Measurements from ENCODE around the gene GPRC5C. TPM values are rescaled to one million over a fixed set of nuclear protein-coding genes. Genes with fewer than 3 reads are reported as not detected.
"Not testable (repeated sequence)": the region's sequence is repeated elsewhere in the genome, so short reads cannot be mapped to it uniquely, and the experiment has no call there.

The GPRC5C gene
- total and polyA plus RNA-seq, 4 donors, result 41.9 to 81.4 (median 66.1) TPM

DNA sequence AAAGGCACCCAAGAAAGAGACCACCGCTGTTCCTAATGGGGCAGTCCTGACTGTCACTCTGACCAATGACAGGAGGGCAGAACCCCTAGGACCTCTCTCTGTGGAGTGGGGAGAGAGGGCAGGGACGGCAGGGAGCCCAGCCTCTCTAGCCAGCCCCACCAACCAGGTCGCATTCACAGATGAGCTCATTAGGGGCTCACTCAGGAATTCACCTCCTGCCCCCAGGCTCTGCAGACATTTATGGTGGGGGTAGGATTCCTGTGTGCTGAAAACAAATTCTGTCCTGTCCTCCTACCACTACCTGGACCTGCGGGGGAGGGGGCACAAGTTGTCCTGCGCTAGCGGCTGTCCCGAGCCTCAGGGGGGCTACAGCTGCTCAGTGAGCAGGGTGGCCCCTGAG is 27.7 kb upstream of the GPRC5C start:
- no peaks in the 10 kb centered on the region for H3K36me3 ChIP-seq (ENCODE audit: control insufficient read depth in 4 of 4, insufficient read depth in 4 of 4, low read length in 4 of 4)
- no peaks in the 10 kb centered on the region for H3K9me3 ChIP-seq (ENCODE audit: control insufficient read depth in 4 of 4, insufficient read depth in 3 of 4, low read length in 3 of 4)
- no peaks in the 10 kb centered on the region for H3K27me3 ChIP-seq (ENCODE audit: control insufficient read depth in 3 of 3, insufficient read depth in 3 of 3, low read length in 2 of 3)
- H3K27ac ChIP-seq (ENCODE audit: low read depth in 1 of 2, low read length in 1 of 2), result no peak overlapping the region
- peaks cover 0 to 3% (median 0%) of the 10 kb centered on the region in 5 donors for H3K4me1 ChIP-seq (ENCODE audit: control insufficient read depth in 5 of 5, insufficient read depth in 5 of 5, low read length in 5 of 5)
- 56 to 72% methylated on average over 7 of the region's 7 CpGs for WGBS, 2 donors
- H3K9ac ChIP-seq (ENCODE audit: insufficient read depth in 1 of 2, low read length in 2 of 2), result no peak overlapping the region
- DNase-seq (no peak), ATAC-seq (ENCODE audit: insufficient read depth, low FRiP score) (no peak)
- TF ChIP-seq, protein P1, sequence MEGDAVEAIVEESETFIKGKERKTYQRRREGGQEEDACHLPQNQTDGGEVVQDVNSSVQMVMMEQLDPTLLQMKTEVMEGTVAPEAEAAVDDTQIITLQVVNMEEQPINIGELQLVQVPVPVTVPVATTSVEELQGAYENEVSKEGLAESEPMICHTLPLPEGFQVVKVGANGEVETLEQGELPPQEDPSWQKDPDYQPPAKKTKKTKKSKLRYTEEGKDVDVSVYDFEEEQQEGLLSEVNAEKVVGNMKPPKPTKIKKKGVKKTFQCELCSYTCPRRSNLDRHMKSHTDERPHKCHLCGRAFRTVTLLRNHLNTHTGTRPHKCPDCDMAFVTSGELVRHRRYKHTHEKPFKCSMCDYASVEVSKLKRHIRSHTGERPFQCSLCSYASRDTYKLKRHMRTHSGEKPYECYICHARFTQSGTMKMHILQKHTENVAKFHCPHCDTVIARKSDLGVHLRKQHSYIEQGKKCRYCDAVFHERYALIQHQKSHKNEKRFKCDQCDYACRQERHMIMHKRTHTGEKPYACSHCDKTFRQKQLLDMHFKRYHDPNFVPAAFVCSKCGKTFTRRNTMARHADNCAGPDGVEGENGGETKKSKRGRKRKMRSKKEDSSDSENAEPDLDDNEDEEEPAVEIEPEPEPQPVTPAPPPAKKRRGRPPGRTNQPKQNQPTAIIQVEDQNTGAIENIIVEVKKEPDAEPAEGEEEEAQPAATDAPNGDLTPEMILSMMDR (IDR thresholded peaks at IDR 0.05; ENCODE audit: control extremely low read depth, extremely low read depth), result no peak
- H3K4me3 ChIP-seq, result no peak overlapping the region

DNA sequence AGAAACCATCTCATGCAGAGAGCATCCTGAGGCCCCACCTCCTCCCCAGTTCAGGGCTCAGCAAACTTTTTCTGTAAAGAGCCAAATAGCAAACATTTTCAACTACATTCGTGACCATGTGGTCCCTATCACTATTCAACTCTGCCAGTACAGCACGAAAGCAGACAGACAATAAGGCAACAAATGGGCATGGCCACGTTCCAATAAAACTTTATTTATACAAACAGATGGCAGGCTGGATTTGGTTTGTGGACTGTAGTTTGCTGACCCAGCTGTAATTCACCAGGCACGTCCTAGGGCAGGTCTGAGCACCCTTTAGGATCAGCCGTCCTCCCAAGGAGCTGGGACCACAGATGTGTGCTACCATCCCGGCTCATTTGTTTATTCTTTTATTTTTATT is 27.1 kb upstream of the GPRC5C start:
- no peak for ATAC-seq (ENCODE audit: insufficient read depth, low FRiP score)
- no peak overlapping the region for H3K9ac ChIP-seq (ENCODE audit: insufficient read depth in 1 of 2, low read length in 2 of 2)
- no peaks in the 10 kb centered on the region for H3K36me3 ChIP-seq (ENCODE audit: control insufficient read depth in 4 of 4, insufficient read depth in 4 of 4, low read length in 4 of 4)
- H3K9me3 ChIP-seq (ENCODE audit: control insufficient read depth in 4 of 4, insufficient read depth in 3 of 4, low read length in 3 of 4), result no peaks in the 10 kb centered on the region
- peaks cover 0 to 3% (median 0%) of the 10 kb centered on the region in 5 donors for H3K4me1 ChIP-seq (ENCODE audit: control insufficient read depth in 5 of 5, insufficient read depth in 5 of 5, low read length in 5 of 5)
- H3K27me3 ChIP-seq (ENCODE audit: control insufficient read depth in 3 of 3, insufficient read depth in 3 of 3, low read length in 2 of 3), result no peaks in the 10 kb centered on the region
- WGBS, 2 donors, result 82 to 87% methylated on average over 6 of the region's 6 CpGs
- DNase-seq, result no peak
- TF ChIP-seq, protein P1 (IDR thresholded peaks at IDR 0.05; ENCODE audit: control extremely low read depth, extremely low read depth), result no peak
- H3K27ac ChIP-seq (ENCODE audit: low read depth in 1 of 2, low read length in 1 of 2), result no peak overlapping the region
- H3K4me3 ChIP-seq, result no peak overlapping the region

DNA sequence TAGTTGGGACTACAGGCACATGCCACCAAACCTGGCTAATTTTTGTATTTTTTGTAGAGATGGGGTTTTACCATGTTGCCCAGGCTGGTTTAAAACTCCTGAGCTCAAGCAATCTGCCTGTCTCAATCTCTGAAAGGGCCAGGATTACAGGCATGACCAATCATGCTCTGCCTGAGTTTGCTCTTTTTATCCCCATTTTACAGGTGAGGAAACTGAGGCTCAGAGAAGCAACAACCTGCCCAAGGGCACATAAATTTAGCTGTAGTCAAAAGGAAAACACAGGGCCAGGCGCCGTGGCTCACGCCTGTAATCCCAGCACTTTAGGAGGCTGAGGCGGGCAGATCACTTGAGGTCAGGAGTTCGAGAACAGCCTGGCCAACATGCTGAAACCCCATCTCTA is 26.6 kb upstream of the GPRC5C start:
- H3K9me3 ChIP-seq (ENCODE audit: control insufficient read depth in 4 of 4, insufficient read depth in 3 of 4, low read length in 3 of 4); H3K4me3 ChIP-seq; ATAC-seq (ENCODE audit: insufficient read depth, low FRiP score); H3K27ac ChIP-seq (ENCODE audit: low read depth in 1 of 2, low read length in 1 of 2); H3K9ac ChIP-seq (ENCODE audit: insufficient read depth in 1 of 2, low read length in 2 of 2); DNase-seq; H3K36me3 ChIP-seq (ENCODE audit: control insufficient read depth in 4 of 4, insufficient read depth in 4 of 4, low read length in 4 of 4); H3K27me3 ChIP-seq (ENCODE audit: control insufficient read depth in 3 of 3, insufficient read depth in 3 of 3, low read length in 2 of 3); H3K4me1 ChIP-seq (ENCODE audit: control insufficient read depth in 5 of 5, insufficient read depth in 5 of 5, low read length in 5 of 5): not testable (repeated sequence)
- 96% methylated on average over 5 of the region's 5 CpGs for WGBS, 2 donors

DNA sequence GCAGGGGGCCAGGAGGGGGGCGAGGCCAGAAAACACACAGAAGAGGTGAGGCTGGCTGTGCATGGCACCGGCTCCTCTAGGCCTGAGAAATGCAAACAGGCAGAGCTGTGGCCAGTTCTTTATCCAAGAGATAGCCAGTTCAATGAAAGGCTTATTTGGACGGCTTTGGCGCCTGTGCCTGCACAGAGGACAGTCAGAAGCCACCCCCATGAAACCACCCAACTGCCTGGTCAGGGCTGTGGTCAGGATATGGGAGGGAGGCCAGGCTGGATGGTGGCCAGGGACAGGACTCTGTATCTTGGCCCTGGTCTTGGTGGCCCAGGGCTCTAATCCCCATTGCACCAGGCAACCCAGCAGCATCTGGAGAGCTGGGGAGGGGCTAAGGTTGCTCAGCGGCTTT is 24.5 kb upstream of the GPRC5C start:
- Histone ChIP-seq H3K9ac (ENCODE audit: insufficient read depth in 1 of 2, low read length in 2 of 2) (no peak overlapping the region), H3K4me3 (no peak overlapping the region), H3K36me3 (ENCODE audit: control insufficient read depth in 4 of 4, insufficient read depth in 4 of 4, low read length in 4 of 4) (no peaks in the 10 kb centered on the region), H3K4me1 (ENCODE audit: control insufficient read depth in 5 of 5, insufficient read depth in 5 of 5, low read length in 5 of 5) (peaks cover 0 to 3% (median 0%) of the 10 kb centered on the region in 5 donors), H3K9me3 (ENCODE audit: control insufficient read depth in 4 of 4, insufficient read depth in 3 of 4, low read length in 3 of 4) (peaks cover 0 to 2% (median 0%) of the 10 kb centered on the region in 4 donors), H3K27ac (ENCODE audit: low read depth in 1 of 2, low read length in 1 of 2) (no peak overlapping the region), H3K27me3 (ENCODE audit: control insufficient read depth in 3 of 3, insufficient read depth in 3 of 3, low read length in 2 of 3) (no peaks in the 10 kb centered on the region)
- no peak for DNase-seq
- WGBS, 2 donors, result 79 to 94% methylated on average over 5 of the region's 5 CpGs
- TF ChIP-seq, protein P1 (IDR thresholded peaks at IDR 0.05; ENCODE audit: control extremely low read depth, extremely low read depth), result no peak
- ATAC-seq (ENCODE audit: insufficient read depth, low FRiP score), result no peak

Data from lung (tissue), 12 donors.